Skeletal muscle satellite cell (primary cell): ENCODE results near the gene UBALD1.

Experiments used
- H3K27me3 ChIP-seq: 2 replicates; pipeline ENCODE4 v1.7.0; 2013; ENCODE audit warnings: low read length; ENCODE audit not compliant: control insufficient read depth, insufficient read depth
- H3K36me3 ChIP-seq: 2 replicates; pipeline ENCODE4 v1.7.0; 2013; ENCODE audit warnings: mild to moderate bottlenecking, control low read depth, low read length; ENCODE audit not compliant: insufficient read depth
- H3K4me1 ChIP-seq: 2 replicates; pipeline ENCODE4 v1.7.0; 2013; ENCODE audit warnings: low read length; ENCODE audit not compliant: control insufficient read depth, insufficient read depth
- H3K4me2 ChIP-seq: 2 replicates; pipeline ENCODE4 v1.7.0; 2013; ENCODE audit warnings: mild to moderate bottlenecking, low read length
- H3K4me3 ChIP-seq: 2 replicates; pipeline ENCODE4 v1.7.0; 2013; ENCODE audit warnings: low read length
- H3K9ac ChIP-seq: 2 replicates; pipeline ENCODE4 v1.7.0; 2013; ENCODE audit warnings: mild to moderate bottlenecking, low read depth, low read length, moderate library complexity
- H3K9me3 ChIP-seq: replicated peaks from 2 replicates; pipeline ENCODE4 v1.7.0; 2013; ENCODE audit warnings: mild to moderate bottlenecking, control low read depth, low read length

Gene UBALD1

GRCh38 chr16:4640572-4641305 is 26.1 kb upstream of the UBALD1 start:
- Histone ChIP-seq H3K4me1 (no peaks in the 10 kb centered on the region), H3K9ac (no peak overlapping the region), H3K4me3 (no peak overlapping the region), H3K36me3 (no peaks in the 10 kb centered on the region), H3K4me2 (no peak overlapping the region), H3K9me3 (no peaks in the 10 kb centered on the region), H3K27me3 (no peaks in the 10 kb centered on the region)

- Histone ChIP-seq H3K27me3 (no peaks in the 10 kb centered on the region), H3K9ac (no peak overlapping the region), H3K4me1 (no peaks in the 10 kb centered on the region), H3K4me3 (no peak overlapping the region), H3K4me2 (no peak overlapping the region), H3K9me3 (no peaks in the 10 kb centered on the region), H3K36me3 (no peaks in the 10 kb centered on the region)
Observed at GRCh38 chr16:4639899-4640509, 25.3 kb upstream of the UBALD1 start.

- Histone ChIP-seq H3K27me3 (no peaks in the 10 kb centered on the region), H3K9ac (no peak overlapping the region), H3K4me3 (no peak overlapping the region), H3K9me3 (no peaks in the 10 kb centered on the region), H3K36me3 (peaks cover 6% of the 10 kb centered on the region), H3K4me1 (no peaks in the 10 kb centered on the region), H3K4me2 (no peak overlapping the region)
Observed at GRCh38 chr16:4637501-4638166, 22.9 kb upstream of the UBALD1 start.

- Histone ChIP-seq H3K9ac (no peak overlapping the region), H3K4me3 (no peak overlapping the region), H3K27me3 (no peaks in the 10 kb centered on the region), H3K9me3 (no peaks in the 10 kb centered on the region), H3K4me1 (no peaks in the 10 kb centered on the region), H3K4me2 (no peak overlapping the region), H3K36me3 (peaks cover 6% of the 10 kb centered on the region)
Observed at GRCh38 chr16:4636196-4636595, 21.5 kb upstream of the UBALD1 start.

GRCh38 chr16:4634768-4635167 is 20.1 kb upstream of the UBALD1 start:
- H3K4me2 ChIP-seq = no peak overlapping the region
- H3K27me3 ChIP-seq = no peaks in the 10 kb centered on the region
- no peaks in the 10 kb centered on the region for H3K4me1 ChIP-seq
- no peak overlapping the region for H3K9ac ChIP-seq
- H3K4me3 ChIP-seq = no peak overlapping the region
- H3K9me3 ChIP-seq = no peaks in the 10 kb centered on the region
- peaks cover 6% of the 10 kb centered on the region for H3K36me3 ChIP-seq

GRCh38 chr16:4633910-4634635 is 19.4 kb upstream of the UBALD1 start:
- Histone ChIP-seq H3K4me3 (no peak overlapping the region), H3K4me2 (no peak overlapping the region), H3K9me3 (no peaks in the 10 kb centered on the region), H3K9ac (no peak overlapping the region), H3K36me3 (peaks cover 6% of the 10 kb centered on the region), H3K27me3 (no peaks in the 10 kb centered on the region), H3K4me1 (no peaks in the 10 kb centered on the region)

GRCh38 chr16:4631444-4631843 is 16.8 kb upstream of the UBALD1 start:
- Histone ChIP-seq H3K4me1 (peaks cover 5% of the 10 kb centered on the region), H3K27me3 (no peaks in the 10 kb centered on the region), H3K9me3 (no peaks in the 10 kb centered on the region), H3K4me2 (no peak overlapping the region), H3K36me3 (peaks cover 14% of the 10 kb centered on the region), H3K9ac (no peak overlapping the region), H3K4me3 (no peak overlapping the region)

GRCh38 chr16:4628283-4628682 is 13.6 kb upstream of the UBALD1 start:
- Histone ChIP-seq H3K4me2 (no peak overlapping the region), H3K9ac (no peak overlapping the region), H3K36me3 (peaks cover 8% of the 10 kb centered on the region), H3K27me3 (no peaks in the 10 kb centered on the region), H3K4me1 (peaks cover 14% of the 10 kb centered on the region), H3K4me3 (no peak overlapping the region), H3K9me3 (no peaks in the 10 kb centered on the region)

- H3K9me3 ChIP-seq = no peaks in the 10 kb centered on the region
- H3K4me1 ChIP-seq = peaks cover 14% of the 10 kb centered on the region
- H3K9ac ChIP-seq = peak overlapping the region; percentile 84
- no peaks in the 10 kb centered on the region for H3K27me3 ChIP-seq
- H3K4me3 ChIP-seq = peak overlapping the region; percentile 93
- H3K4me2 ChIP-seq = peak overlapping the region; percentile 100
- peaks cover 8% of the 10 kb centered on the region for H3K36me3 ChIP-seq
Observed at GRCh38 chr16:4626396-4626795, 11.7 kb upstream of the UBALD1 start.

GRCh38 chr16:4625560-4626159 is 11.0 kb upstream of the UBALD1 start:
- Histone ChIP-seq H3K4me3 (peak overlapping the region; percentile 93), H3K4me1 (peaks cover 14% of the 10 kb centered on the region), H3K9me3 (no peaks in the 10 kb centered on the region), H3K36me3 (peaks cover 8% of the 10 kb centered on the region), H3K9ac (peak overlapping the region; percentile 84), H3K4me2 (peak overlapping the region; percentile 100), H3K27me3 (no peaks in the 10 kb centered on the region)
